GM08714 (cell line): ENCODE measurements around the gene TMOD3.

ENCODE experiments used
- H3K4me3 ChIP-seq: fragments of 200-500 bp; sonication (Bioruptor generic); 2 replicates; pipeline ENCODE4 v1.5.1; 2014; ENCODE audit warnings: mild to moderate bottlenecking, low read length, inconsistent platforms
- ZNF274 ChIP-seq: IDR thresholded peaks from 2 replicates; pipeline ENCODE4 v1.6.1; 2012; ENCODE audit warnings: mild to moderate bottlenecking, low read depth, low read length

Gene TMOD3

DNA sequence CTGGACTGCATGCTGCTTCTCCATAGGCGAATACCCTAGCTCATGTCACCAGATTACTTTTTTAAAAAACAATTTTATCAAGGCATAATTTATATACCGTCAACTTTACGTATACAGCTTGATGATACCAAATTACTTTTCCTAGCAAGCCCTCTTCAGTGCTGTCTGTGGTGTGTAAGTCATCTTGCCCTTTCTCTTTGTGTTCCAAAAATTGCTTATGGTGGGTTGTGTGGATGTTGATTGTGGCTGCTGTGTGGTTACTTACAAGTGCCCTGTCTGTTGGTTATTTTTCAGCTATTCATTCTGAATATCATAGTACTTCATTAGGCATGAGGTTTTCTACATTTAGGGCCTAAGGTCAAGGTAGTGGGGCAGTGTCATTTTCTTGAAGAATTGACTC lies 12.8 kb downstream of the TMOD3 start:
- no peak overlapping the region for H3K4me3 ChIP-seq
- no peak for TF ChIP-seq ZNF274

DNA sequence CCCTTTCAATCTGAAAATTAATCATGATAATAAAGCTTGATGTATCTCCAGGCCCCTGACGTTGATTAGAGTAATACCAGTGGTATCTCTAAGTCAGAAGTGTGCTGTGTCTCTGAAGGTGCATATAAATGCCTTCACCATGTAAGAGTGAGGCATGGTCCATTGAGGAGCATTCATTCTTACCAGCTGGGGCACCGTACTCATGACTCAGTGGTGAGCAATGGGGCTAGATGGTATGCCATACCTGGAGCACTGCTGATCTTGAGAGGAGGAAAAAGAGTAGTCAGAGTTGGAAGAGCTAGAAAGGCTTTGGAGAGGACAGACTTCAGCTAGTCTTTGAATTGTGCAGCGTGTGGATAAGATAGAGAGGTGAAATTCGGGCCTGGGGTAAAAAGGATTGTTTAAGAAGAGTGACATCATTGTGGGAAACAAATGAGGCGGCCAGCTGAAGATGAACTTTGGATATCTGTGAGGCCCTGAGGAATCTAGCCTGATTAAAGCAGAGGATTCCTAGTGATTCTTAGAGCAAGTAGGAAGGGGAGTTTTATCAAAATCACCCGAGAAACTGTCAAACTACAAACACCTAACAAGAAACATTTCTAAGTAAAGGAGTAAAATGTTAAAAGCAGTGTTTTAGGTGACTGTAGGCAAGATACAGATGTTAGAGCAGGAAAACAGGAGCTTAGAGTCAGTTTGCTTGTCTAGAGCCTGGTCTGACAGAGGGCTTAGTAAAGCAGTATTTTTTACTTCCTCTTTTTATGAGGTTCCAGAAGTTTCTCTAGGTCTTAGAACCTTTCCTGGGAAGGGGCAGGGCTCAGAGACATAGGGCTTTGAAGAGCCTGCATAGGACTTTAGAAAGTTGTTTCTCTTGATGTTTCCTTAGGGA lies 13.6 kb downstream of the TMOD3 start:
- H3K4me3 ChIP-seq: no peak overlapping the region
- TF ChIP-seq ZNF274: no peak

DNA sequence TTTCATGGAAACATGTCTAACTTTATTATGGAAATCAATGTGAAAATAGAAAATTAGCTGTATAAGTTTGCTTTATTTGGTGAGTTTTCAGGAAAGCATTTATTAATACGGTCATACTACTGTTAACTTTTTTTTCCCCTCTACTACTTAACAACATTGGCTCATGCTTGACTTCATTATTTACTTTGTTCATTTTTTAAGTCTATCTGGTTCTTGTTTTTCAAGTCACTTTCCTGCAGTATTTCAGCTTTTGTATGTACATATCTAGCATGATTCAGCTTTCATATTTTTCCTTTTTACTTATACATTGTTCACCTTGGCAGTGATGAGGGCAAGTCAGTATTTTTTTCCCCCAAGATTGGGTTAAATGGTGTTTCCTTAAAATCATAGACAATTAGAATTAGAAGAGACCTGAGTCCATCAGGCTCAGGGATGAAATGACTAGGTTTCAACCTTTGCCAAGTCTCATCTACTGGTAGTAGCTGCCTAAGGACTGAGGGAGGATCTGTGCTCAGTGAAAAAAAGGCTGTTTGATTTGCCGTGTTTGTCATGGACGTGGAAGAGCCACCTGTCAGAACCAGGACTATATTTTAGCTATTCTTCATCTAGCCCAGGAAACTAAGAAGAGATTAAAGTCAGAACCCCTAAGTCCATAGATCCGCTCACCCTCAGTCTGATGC lies 15.4 kb downstream of the TMOD3 start:
- TF ChIP-seq ZNF274: no peak
- no peak overlapping the region for H3K4me3 ChIP-seq

DNA sequence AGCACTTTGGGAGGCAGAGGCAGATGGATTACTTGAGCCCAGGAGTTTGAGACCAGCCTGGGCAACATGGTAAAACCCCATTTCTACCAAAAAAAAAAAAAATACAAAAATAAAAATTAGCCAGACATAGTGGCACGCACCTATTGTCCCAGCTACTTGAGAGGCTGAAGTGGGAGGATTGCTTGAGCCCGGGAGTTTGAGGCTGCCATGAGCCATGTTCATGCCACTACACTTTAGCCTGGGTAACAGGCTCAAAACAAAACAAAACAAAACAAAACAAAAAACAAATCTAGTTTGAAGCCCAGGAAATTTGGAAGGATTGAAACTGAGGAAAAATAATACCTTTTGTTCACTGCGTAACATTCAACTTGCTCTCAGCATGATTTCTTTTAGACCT lies 16.6 kb downstream of the TMOD3 start:
- no peak overlapping the region for H3K4me3 ChIP-seq
- TF ChIP-seq ZNF274: no peak

DNA sequence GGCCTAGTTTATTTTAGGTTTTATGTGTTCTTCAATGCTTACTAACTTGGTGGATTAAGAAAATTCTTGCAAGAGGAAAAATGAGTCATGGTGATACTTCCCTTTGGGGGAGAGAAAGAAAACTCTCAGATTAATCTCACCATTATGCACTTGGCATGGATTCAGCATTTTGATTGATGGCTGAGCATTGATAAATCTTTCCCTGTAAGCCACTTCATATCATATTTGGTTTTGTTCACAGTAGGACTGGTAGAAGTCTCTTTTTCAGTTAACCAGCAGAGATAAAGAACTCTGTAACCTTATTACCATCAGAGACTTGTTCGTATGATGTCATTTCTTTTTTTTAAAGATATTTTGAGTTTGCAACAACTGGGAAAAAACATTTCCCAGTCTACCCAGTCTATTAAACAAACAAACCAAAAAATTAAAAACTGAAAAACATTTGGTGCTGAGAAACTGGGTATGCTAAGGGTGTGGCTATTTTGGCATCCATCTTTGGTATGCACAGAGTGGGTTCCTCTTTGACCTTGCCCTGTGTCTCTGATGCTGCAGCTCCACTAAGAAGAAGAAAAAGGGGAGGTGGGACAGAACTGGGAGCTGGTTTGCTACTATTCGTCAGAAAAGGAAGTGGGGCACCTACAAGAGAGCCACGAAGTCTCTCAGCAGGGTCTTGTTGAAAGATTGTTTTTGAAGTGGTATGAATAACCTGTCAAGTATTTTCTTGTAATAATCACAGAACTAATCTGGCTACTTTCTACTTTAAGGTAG lies 17.2 kb downstream of the TMOD3 start:
- TF ChIP-seq ZNF274: no peak
- H3K4me3 ChIP-seq: no peak overlapping the region

DNA sequence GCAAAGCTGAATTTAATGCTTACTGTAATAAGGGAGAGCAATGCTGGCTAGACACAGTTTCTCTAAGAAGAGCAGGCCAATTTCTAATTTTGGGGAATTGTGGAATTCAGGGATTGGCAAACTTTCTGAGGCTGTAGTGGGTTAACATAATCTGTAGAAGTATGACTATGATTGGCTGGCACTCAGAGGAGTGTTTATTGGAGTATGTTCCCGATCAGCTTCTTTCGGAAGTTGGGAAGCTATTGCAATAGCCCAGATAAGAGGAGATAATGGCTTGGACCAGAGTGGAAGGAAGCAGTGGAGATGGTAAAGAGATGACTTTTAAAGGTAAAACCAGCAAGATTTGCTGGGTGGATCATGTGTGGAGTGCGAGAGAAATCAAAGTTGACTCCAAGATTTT lies 19.4 kb downstream of the TMOD3 start:
- no peak for TF ChIP-seq ZNF274

DNA sequence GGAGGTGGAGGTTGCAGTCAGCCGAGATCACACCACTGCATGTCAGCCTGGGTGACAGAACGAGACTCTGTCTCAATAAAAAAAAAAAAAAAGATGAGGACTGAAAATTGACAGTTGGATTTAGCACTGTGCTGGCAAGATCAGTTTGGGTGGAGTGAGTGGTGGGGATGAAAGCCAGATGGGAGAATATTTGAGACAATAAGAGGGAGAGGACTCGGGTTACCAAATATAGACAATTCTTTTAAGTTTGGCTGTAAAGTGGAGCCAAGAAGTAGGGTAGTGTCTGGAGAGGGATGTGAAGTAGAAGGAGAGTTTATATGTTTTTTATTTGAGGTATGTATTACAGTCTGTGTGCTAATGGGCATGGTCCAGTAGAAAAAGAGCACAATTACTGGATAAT lies 20.4 kb downstream of the TMOD3 start:
- TF ChIP-seq ZNF274: no peak

More for the DNA sequence above, 19.4 kb downstream of the TMOD3 start:
- H3K4me3 ChIP-seq: no peak overlapping the region

DNA sequence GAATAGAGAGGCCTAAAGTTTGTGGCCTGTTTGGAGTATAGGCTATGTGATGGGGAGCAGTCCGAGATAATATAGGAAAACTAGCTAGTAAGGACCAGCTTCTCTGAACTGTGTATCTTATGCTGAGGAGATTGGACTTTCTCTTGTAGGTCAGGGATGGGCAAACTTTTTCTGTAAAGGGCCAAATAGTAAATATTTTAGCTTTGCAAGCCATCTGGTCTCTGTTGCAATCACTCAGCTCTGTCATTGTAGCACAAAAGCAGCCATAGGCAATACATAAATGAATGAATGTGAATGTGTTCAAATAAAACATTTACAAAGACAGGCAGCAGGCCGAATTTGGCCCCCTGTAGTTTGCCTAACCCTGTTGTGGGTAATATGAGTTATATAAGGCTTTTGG lies 24.5 kb downstream of the TMOD3 start:
- H3K4me3 ChIP-seq: no peak overlapping the region
- no peak for TF ChIP-seq ZNF274

More for the DNA sequence above, 20.4 kb downstream of the TMOD3 start:
- H3K4me3 ChIP-seq: no peak overlapping the region

DNA sequence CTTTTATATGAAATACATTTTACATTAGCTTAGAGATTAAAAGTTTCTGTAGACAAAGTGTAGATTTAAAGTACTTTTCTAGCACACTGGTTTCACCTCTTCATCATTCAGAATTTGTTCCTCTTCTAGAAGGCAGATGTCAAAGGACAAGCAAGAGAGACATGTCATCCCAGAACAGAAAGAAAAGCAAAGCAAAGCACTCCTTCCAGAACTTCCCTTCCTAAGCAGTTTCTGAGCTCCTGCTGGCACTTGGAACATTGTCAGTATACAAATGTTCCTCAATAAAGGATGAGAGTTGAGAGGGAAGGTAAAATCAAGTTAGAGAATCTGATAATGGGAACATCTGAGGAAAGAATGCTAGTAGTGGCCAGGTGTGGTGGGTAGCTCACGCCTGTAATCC lies 26.2 kb downstream of the TMOD3 start:
- H3K4me3 ChIP-seq: no peak overlapping the region
- TF ChIP-seq ZNF274: no peak

DNA sequence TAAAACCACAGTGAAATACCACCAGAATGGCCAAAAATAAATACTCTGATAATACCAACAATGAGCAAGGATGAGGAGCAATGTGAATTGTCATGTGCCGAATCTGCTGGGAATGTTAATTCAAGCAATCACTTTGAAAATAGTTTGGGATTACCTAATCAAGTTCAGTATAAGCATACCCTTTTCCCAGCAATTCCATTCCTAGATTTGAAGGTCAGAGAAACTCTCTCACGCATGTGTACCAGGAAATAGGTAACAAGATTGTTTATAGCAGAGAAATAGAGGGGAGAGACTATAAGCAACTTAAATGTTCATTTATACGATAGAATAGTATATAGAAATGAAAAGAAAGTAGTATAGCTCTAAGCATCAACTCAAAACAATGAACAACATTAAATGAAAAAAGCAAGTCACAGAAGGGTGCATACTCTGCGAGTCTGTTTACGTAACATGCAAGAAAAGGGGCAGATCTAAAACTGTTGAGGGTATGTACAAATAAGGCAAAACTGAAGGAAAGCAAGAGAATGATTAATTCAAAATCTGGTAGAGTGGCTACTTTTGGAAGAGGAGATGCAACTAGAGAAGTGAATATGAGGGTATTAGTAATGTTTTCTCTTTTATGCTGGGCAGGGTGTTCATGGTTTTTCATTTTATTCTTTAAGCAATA lies 27.4 kb downstream of the TMOD3 start:
- H3K4me3 ChIP-seq: no peak overlapping the region
- TF ChIP-seq ZNF274: no peak

DNA sequence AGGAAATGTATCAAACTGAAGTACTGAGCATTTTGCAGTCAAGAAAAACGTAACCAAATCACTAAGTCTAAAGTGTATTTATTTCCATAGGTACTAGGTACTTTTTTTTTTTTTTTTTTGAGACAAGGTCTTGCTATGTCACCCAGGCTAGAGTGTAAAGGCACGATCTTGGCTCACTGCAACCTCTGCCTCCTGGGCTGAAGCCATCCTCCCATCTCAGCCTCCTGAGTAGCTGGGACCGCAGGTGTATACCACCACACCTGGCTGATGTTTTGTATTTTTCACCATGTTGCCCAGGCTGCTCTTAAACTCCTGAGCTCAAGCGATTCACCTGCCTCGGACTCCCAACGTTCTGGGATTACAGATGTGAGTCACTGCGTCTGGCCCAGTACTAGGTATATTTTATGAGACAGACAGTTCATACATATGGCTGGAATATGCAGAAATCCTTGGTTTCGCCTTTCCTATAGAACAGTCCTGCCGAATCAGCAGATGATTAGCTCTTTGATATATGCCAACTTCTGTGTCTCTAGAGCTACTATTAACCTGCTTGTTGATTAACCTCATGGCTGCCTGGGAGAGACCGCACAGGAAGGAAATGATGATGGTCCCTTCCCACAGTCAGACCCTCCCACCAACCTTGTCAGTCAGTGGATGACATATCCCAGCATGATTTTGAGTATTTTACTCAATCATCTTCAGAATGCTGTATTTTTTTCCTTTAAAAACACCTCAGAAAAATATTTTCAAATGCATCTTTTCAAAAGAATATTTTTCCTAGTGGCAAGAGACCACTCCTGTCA lies 32.3 kb downstream of the TMOD3 start:
- H3K4me3 ChIP-seq: no peak overlapping the region
- no peak for TF ChIP-seq ZNF274

DNA sequence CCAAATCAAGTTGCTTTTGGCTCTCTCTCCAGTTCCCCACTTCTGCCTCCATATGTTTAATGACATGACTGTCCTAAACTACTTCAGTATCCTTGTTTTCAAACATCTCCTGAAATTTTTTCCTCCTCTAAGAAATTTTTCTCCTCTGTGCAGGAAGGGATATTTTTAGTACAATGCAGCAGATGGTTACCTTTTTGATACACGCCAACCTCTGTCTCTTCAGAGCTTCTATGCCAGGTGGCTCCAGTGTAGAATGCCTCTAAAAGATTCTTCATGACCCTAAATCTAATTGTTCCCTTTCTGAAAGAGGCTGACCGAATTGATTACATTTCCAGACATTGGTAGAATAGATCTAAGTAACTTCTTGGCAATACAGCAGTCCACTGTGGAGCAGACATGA lies 33.7 kb downstream of the TMOD3 start:
- H3K4me3 ChIP-seq: no peak overlapping the region
- no peak for TF ChIP-seq ZNF274

DNA sequence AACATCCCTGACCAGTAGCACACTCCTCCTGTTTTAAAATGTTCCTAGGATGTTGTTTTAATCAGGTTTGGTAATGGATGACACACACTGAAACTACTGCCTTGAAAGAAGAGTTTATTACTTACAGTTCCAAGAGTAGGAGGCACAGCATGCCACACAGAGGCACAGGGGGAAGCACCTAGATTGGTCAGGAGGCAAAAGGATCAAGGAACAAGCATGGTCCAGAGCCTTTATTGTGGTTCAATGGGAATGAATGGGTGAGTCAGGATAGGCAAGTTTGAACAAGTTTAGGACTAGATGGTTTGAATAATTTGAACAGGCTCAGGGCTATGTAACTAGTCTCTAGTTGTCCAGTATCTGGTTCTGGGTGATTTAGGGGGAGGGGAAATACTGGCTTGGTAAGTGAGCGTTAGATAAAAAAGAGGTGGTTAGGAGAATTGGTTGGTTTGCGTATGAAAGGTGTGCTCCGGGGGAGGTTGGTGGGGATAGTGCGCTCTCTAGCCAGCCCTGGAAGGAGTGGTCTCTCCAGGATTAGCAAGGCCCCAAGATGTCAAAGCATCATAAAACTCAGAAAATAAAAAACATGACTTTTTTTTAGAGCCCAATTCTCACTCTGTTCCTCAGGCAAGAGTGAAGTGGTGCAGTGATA lies 35.1 kb downstream of the TMOD3 start:
- H3K4me3 ChIP-seq: no peak overlapping the region
- no peak for TF ChIP-seq ZNF274
